Fibroblast of lung (primary cell): ENCODE measurements around the gene LLCFC1.

Experiments used
- CTCF ChIP-seq, 2 donors: IDR thresholded peaks in 1 of 2; conservative IDR thresholded peaks in 1 of 2; 1 replicate in 1 of 2; 2 replicates in 1 of 2; pipeline ENCODE4 v1.5.1; 2011 to 2012; ENCODE audit warnings: low read length in 2 of 2, control low read depth in 1 of 2, inconsistent platforms in 1 of 2, low read depth in 1 of 2, mild to moderate bottlenecking in 1 of 2
- EZH2 ChIP-seq: IDR thresholded peaks from 2 replicates; pipeline ENCODE4 v1.5.1; 2012; ENCODE audit warnings: low read length, control low read depth, mild to moderate bottlenecking; ENCODE audit errors: missing control alignments

- no peak for TF ChIP-seq CTCF (conservative IDR thresholded peaks at IDR 0.05 in 1 of 2, IDR thresholded peaks at IDR 0.05 in 1 of 2; ENCODE audit: low read depth in 1 of 2, low read length in 2 of 2)
- TF ChIP-seq EZH2: no peak
Measured at GRCh38 chr7:142894985-142895593, 44.2 kb upstream of the LLCFC1 start.
